SK-N-SH (cell line): ENCODE measurements around the gene FADD. TPM values are rescaled to one million over a fixed set of nuclear protein-coding genes. Genes with fewer than 3 reads are reported as not detected.

ENCODE experiments used
- CTCF ChIA-PET: fragments of 300-600, 350-600 bp; formaldehyde crosslinking; extraction: SDS; loops from one replicate; lab custom pipeline; 2021; lab: Yijun Ruan, JAX
- POLR2A ChIA-PET: fragments of 350-600 bp; sonication (Branson Sonifier 250); formaldehyde crosslinking; extraction: SDS; loops from one replicate; lab custom pipeline; 2020; ENCODE audit warnings: antibody characterized with exemption, inconsistent platforms; lab: Yijun Ruan, JAX
- DNase-seq: peaks from one replicate; pipeline ENCODE4 v3.0.0; 2012
- H2AFZ ChIP-seq: fragments of 200-600 bp; sonication (generic); 2 replicates; pipeline ENCODE4 v1.8.1; 2016; ENCODE audit warnings: antibody characterized with exemption, mild to moderate bottlenecking, low read depth
- H3F3A ChIP-seq: fragments of 200-600 bp; sonication (generic); replicated peaks from 2 replicates; pipeline ENCODE3; 2016; ENCODE audit warnings: antibody characterized with exemption, mild to moderate bottlenecking; ENCODE audit not compliant: insufficient read depth
- H3K27ac ChIP-seq, 2 experiments: fragments of 200-500 bp in 1 of 2; fragments of 200-600 bp in 1 of 2; sonication (Bioruptor generic) in 1 of 2; sonication (generic), shearing (Covaris generic) in 1 of 2; 2 replicates each; pipeline versions ENCODE4 v1.5.1 to v1.6.1; 2014 to 2016; ENCODE audit warnings: low read depth in 2 of 2, inconsistent platforms in 1 of 2, low read length in 1 of 2, mild to moderate bottlenecking in 1 of 2, mixed read lengths in 1 of 2
- H3K27me3 ChIP-seq: fragments of 200-600 bp; sonication (generic), shearing (Covaris generic); 2 replicates; pipeline ENCODE4 v1.6.1; 2016; ENCODE audit warnings: mixed run types; ENCODE audit not compliant: insufficient read depth
- H3K36me3 ChIP-seq, 2 experiments: fragments of 200-500 bp in 1 of 2; fragments of 200-600 bp in 1 of 2; sonication (Bioruptor generic) in 1 of 2; sonication (generic) in 1 of 2; replicated peaks in 1 of 2; 2 replicates each; pipeline versions ENCODE3 to v1.5.1; 2014 to 2016; ENCODE audit warnings: low read length in 1 of 2, mild to moderate bottlenecking in 1 of 2; ENCODE audit not compliant: insufficient read depth in 2 of 2, control insufficient read depth in 1 of 2
- H3K4me1 ChIP-seq, 2 experiments: fragments of 200-500 bp in 1 of 2; fragments of 200-600 bp in 1 of 2; sonication (Bioruptor generic) in 1 of 2; sonication (generic), shearing (Covaris generic) in 1 of 2; 2 replicates each; pipeline versions ENCODE4 v1.5.1 to v1.6.1; 2014 to 2016; ENCODE audit warnings: low read depth in 1 of 2, low read length in 1 of 2, mixed run types in 1 of 2; ENCODE audit not compliant: insufficient read depth in 2 of 2, control insufficient read depth in 1 of 2
- H3K4me2 ChIP-seq: fragments of 200-600 bp; sonication (generic), shearing (Covaris generic); 2 replicates; pipeline ENCODE4 v1.6.1; 2017; ENCODE audit warnings: mixed run types
- H3K4me3 ChIP-seq, 2 experiments: fragments of 200-500 bp in 1 of 2; fragments of 200-600 bp in 1 of 2; sonication (Bioruptor generic) in 1 of 2; sonication (generic), shearing (Covaris generic) in 1 of 2; 2 replicates each; pipeline versions ENCODE4 v1.5.1 to v1.8.1; 2014 to 2016; ENCODE audit warnings: low read depth in 2 of 2, inconsistent platforms in 1 of 2, low read length in 1 of 2, mild to moderate bottlenecking in 1 of 2, mixed read lengths in 1 of 2, moderate library complexity in 1 of 2
- H3K79me2 ChIP-seq: fragments of 200-600 bp; sonication (generic); 2 replicates; pipeline ENCODE4 v1.8.1; 2017; ENCODE audit warnings: mild to moderate bottlenecking; ENCODE audit not compliant: insufficient read depth
- H3K9ac ChIP-seq: fragments of 200-600 bp; sonication (generic); 2 replicates; pipeline ENCODE4 v1.6.1; 2017; ENCODE audit warnings: mixed run types
- H3K9me2 ChIP-seq: fragments of 200-600 bp; sonication (generic); 2 replicates; pipeline ENCODE4 v1.6.1; 2017; ENCODE audit warnings: mixed run types
- H3K9me3 ChIP-seq: fragments of 200-600 bp; sonication (generic); 2 replicates; pipeline ENCODE4 v1.6.1; 2017; ENCODE audit warnings: mixed run types, mild to moderate bottlenecking, moderate library complexity
- H4K20me1 ChIP-seq: fragments of 200-600 bp; sonication (generic); 2 replicates; pipeline ENCODE4 v1.6.1; 2017; ENCODE audit warnings: mild to moderate bottlenecking, mixed run types; ENCODE audit not compliant: insufficient read depth
- CHD2 ChIP-seq: fragments of 150-350 bp; IDR thresholded peaks from 2 replicates; pipeline ENCODE4 v1.6.1; 2018; ENCODE audit warnings: low read length; ENCODE audit not compliant: partially characterized antibody
- EZH2phosphoT487 ChIP-seq: fragments of 200-600 bp; sonication (generic); IDR thresholded peaks from 2 replicates; pipeline ENCODE4 v1.6.1; 2017; ENCODE audit warnings: low read depth, mixed run types, mild to moderate bottlenecking, antibody characterized with exemption, moderate library complexity, borderline replicate concordance
- FOXM1 ChIP-seq: IDR thresholded peaks from 2 replicates; pipeline ENCODE4 v1.4.0; 2012; ENCODE audit warnings: low read depth, mild to moderate bottlenecking
- GATA2 ChIP-seq: sonication (generic); formaldehyde crosslinking; IDR thresholded peaks from 2 replicates; pipeline ENCODE4 v1.5.0; 2020; ENCODE audit warnings: mild to moderate bottlenecking, missing genetic modification reagents
- IRF3 ChIP-seq: fragments of 150-350 bp; IDR thresholded peaks from 2 replicates; pipeline ENCODE4 v1.6.1; 2016; ENCODE audit warnings: mild to moderate bottlenecking, low read depth, low read length
- JUND ChIP-seq: IDR thresholded peaks from 2 replicates; pipeline ENCODE4 v1.4.0; 2012
- NFIC ChIP-seq: IDR thresholded peaks from 2 replicates; pipeline ENCODE4 v1.4.0; 2012; ENCODE audit warnings: borderline replicate concordance
- PBX3 ChIP-seq: IDR thresholded peaks from 2 replicates; pipeline ENCODE4; 2012
- RAD21 ChIP-seq: IDR thresholded peaks from 2 replicates; pipeline ENCODE4 v1.6.1; 2012; ENCODE audit warnings: mild to moderate bottlenecking, low read length
- TEAD4 ChIP-seq: IDR thresholded peaks from 2 replicates; pipeline ENCODE4 v1.4.0; 2012; ENCODE audit warnings: mild to moderate bottlenecking, borderline replicate concordance; ENCODE audit not compliant: insufficient read depth
- WGBS: methylation state at CpG from one replicate; pipeline ENCODE4 v1.1.6; 2017; ENCODE audit warnings: low lambda C conversion rate; 5-methylcytosine and 5-hydroxymethylcytosine counted together
- polyA plus RNA-seq, 3 experiments: library from polyadenylated mRNA; depleted of rRNA; stranded (reverse); fragments of >200 nt; gene quantifications; 2 replicates each; pipeline ENCODE4 v1.2.3, GENCODE V29; 2012
- TF ChIP-seq, protein P1 (sequence below): IDR thresholded peaks from 2 replicates; pipeline ENCODE4 v1.6.1; 2012; ENCODE audit warnings: mild to moderate bottlenecking, low read depth, low read length, moderate library complexity
- TF ChIP-seq, protein P2 (sequence below): IDR thresholded peaks from 2 replicates; pipeline ENCODE4 v1.4.0; 2012; ENCODE audit warnings: low read depth

Gene FADD
- polyA plus RNA-seq, 1 of the 3 experiments (the other 2 are of a cell fraction) = 23.8 TPM

DNA sequence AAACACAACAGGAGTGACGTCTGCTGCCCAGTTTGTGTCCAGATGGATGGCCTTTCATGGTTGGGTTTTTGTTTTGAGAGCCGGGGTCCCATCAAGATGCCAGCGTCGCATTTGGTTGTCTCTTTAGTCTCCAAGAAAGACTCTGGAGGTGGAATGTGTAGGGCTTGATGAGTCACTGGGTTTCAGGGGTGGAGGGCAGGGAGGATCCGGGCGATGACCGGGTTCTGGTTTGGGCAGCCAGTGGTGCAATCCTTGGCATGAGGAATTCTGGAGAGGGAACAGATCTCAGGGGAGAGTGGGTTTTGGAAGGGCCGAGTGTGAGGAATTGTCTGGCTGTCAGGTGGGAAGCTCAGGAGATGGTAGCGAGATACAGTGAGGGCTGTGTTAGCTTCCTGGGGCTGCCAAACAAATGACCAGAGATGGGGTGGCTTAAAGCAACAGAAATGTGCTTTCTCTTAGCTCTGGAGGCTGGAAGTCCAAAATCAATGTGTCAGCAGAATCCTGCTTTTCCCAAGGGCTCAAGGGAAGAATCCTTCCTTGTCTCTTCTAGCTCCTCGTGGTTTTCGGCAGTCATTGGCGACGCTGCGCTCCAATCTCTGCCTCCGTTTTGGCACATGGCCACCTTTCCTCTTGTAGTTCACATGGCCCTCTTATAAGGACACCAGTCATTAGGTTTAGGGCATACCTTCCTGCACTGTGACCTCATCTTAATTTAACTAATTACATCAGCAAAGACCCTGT is 41.0 kb downstream of the FADD start (continued):
- TF ChIP-seq, protein P1, sequence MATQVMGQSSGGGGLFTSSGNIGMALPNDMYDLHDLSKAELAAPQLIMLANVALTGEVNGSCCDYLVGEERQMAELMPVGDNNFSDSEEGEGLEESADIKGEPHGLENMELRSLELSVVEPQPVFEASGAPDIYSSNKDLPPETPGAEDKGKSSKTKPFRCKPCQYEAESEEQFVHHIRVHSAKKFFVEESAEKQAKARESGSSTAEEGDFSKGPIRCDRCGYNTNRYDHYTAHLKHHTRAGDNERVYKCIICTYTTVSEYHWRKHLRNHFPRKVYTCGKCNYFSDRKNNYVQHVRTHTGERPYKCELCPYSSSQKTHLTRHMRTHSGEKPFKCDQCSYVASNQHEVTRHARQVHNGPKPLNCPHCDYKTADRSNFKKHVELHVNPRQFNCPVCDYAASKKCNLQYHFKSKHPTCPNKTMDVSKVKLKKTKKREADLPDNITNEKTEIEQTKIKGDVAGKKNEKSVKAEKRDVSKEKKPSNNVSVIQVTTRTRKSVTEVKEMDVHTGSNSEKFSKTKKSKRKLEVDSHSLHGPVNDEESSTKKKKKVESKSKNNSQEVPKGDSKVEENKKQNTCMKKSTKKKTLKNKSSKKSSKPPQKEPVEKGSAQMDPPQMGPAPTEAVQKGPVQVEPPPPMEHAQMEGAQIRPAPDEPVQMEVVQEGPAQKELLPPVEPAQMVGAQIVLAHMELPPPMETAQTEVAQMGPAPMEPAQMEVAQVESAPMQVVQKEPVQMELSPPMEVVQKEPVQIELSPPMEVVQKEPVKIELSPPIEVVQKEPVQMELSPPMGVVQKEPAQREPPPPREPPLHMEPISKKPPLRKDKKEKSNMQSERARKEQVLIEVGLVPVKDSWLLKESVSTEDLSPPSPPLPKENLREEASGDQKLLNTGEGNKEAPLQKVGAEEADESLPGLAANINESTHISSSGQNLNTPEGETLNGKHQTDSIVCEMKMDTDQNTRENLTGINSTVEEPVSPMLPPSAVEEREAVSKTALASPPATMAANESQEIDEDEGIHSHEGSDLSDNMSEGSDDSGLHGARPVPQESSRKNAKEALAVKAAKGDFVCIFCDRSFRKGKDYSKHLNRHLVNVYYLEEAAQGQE = no peak
- no peak for TF ChIP-seq EZH2phosphoT487
- no peak for TF ChIP-seq NFIC
- TF ChIP-seq IRF3 = no peak
- TF ChIP-seq CHD2 = no peak
- TF ChIP-seq FOXM1 = no peak
- no peak for TF ChIP-seq PBX3
- no peak for TF ChIP-seq RAD21
- TF ChIP-seq GATA2 = no peak
- TF ChIP-seq, all 33 proteins: peak for 0

- H4K20me1 ChIP-seq = no peaks in the 10 kb centered on the region
- H3K4me3 ChIP-seq = no peak overlapping the region
- TF ChIP-seq, protein P2, sequence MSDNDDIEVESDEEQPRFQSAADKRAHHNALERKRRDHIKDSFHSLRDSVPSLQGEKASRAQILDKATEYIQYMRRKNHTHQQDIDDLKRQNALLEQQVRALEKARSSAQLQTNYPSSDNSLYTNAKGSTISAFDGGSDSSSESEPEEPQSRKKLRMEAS = peak; percentile 21; the same call in 1 of the 2 replicates
- TF ChIP-seq JUND (no peak), TEAD4 (no peak), NFIC (no peak)
- ChIA-PET CTCF (no interaction called here), POLR2A (no interaction called here)
- no peak overlapping the region for H3K27ac ChIP-seq
- 58% methylated on average over 6 of the region's 7 CpGs for WGBS
- H2AFZ ChIP-seq = no peak overlapping the region
- no peak for DNase-seq
- no peaks in the 10 kb centered on the region for H3K36me3 ChIP-seq
- no peaks in the 10 kb centered on the region; a peak in 1 of 4 replicates for H3K4me1 ChIP-seq
- no peaks in the 10 kb centered on the region for H3F3A ChIP-seq
- H3K9me3 ChIP-seq = no peaks in the 10 kb centered on the region
- no peak overlapping the region for H3K4me2 ChIP-seq
- no peaks in the 10 kb centered on the region for H3K9me2 ChIP-seq
- peaks cover under 1% of the 10 kb centered on the region; the same call in 1 of the 2 replicates for H3K27me3 ChIP-seq
- H3K79me2 ChIP-seq = no peaks in the 10 kb centered on the region
- no peak overlapping the region for H3K9ac ChIP-seq
These were observed 41.6 kb downstream of the FADD start for GRCh38 chr11:70244698-70245097.
